ENCODE results near the gene SDHAF2.
A peak's percentile ranks its signal among the peaks of the same experiment; 100 is the strongest.
"Not testable (repeated sequence)": the region's sequence is repeated elsewhere in the genome, so short reads cannot be mapped to it uniquely, and the experiment has no call there.

The SDHAF2 gene

GRCh38 chr11:61429691-61430582 lies at the start of gene SDHAF2, which contains the start of gene CPSF7:
TSS of gene SDHAF2 (plus strand) at chr11:61430124. CDS start at chr11:61430147, 23 bp downstream.
TSS of gene CPSF7 (minus strand) at chr11:61429975. CDS start at chr11:61429235, 740 bp downstream.
- peak; percentile 94 to 95 for DNase-seq (ENCODE audit: low read depth in 2 of 2, low spot score in 1 of 2)

GRCh38 chr11:61380884-61381283 lies 49.0 kb upstream of the SDHAF2 start:
- no peak for DNase-seq (ENCODE audit: low read depth in 2 of 2, low spot score in 1 of 2)

- DNase-seq (ENCODE audit: low read depth in 2 of 2, low spot score in 1 of 2), result not testable (repeated sequence)
These were observed 46.1 kb upstream of the SDHAF2 start for GRCh38 chr11:61383859-61384258.

DNA sequence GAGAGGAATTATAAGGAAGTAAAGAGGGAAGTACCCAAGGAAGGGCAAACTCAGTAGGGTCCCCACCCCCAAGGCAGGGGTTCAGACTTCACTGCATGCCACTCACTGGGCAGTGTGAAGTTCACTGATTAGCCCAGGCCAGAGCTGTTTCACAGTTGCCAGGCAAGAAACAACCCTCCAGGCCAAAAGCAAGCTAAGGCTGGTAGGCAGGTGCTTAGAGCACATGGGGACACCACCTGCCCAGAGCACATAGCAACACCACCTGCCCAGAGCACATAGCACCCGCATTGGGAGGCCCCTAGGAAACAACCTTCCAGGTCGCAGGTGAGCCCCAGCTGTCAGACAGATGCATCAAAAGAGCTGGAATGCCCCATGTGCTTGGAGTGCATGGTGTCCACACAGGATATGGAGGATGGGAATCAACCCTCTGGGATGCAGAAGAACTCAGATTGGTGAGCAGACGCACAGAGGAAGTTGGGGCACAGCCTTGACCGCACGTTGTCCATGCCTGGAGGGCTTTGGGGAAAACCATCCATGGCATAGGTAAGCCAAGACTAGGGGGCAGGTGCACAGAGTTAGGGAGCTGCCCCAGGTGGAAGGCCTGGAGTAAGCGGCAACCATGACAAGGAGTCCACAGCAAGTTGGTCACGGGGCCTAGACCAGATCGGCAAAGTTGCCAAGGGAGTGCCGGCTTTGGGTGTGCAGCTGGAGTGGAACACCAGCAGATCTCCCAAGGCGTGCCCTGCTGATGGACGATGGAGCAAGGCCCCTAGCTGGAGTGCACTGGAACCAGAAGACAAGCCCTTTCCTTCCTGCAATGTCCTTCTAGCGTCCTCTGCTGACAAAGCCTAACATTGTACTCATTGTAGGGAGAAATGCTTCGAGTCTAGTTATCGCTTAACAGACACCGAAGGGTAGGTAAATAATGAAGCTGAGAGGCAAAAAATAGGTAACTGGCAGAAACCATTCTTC lies 45.4 kb upstream of the SDHAF2 start:
- DNase-seq (ENCODE audit: low read depth in 2 of 2, low spot score in 1 of 2), result no peak

- no peak for DNase-seq (ENCODE audit: low read depth in 2 of 2, low spot score in 1 of 2)
These were observed 39.8 kb upstream of the SDHAF2 start for GRCh38 chr11:61390161-61390560.

- no peak for DNase-seq (ENCODE audit: low read depth in 2 of 2, low spot score in 1 of 2)
These were observed 36.8 kb upstream of the SDHAF2 start for GRCh38 chr11:61392981-61393595.

GRCh38 chr11:61401173-61401572 lies 28.8 kb upstream of the SDHAF2 start:
- no peak for DNase-seq (ENCODE audit: low read depth in 2 of 2, low spot score in 1 of 2)

GRCh38 chr11:61401573-61401972 lies 28.4 kb upstream of the SDHAF2 start:
- DNase-seq (ENCODE audit: low read depth in 2 of 2, low spot score in 1 of 2), result no peak

DNA sequence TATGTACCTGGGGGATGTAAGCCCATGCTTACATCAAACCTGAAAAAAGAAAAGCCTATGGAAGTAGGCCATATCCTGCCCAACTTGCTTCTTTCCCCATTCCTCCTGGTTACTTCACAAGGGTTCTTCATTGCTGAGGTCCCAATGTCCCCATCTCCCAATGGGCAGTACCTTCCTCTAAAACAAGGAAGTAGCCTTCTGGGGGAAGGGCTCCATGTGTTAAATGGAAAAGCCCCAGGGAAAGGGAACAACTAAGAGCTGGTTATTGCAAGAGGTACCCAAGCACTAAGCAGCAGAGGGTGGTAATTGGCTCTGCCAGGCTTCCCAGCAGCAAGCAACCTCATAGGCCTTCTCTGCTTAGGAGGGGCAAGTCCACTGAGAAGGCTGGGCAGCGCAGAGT lies 26.3 kb upstream of the SDHAF2 start:
- DNase-seq (ENCODE audit: low read depth in 2 of 2, low spot score in 1 of 2), result no peak

DNA sequence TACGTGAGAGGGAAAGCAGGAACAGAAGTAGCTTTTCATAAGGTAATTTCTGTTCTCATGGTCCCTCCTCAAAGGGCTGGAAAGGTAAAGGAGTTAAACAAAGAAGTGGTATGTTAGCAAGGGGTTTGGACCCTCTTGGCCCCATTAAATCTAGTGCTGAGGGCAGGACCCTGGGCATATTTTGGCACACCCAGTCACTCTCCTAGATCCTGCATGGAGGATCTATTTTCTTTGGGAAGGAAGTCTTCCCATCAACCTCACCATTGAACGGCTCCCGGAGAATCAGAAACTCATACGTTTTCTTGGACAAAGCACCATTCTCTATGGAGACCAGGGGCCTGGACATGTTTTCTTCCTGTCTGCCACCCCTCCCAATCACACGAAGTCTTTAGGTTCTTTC lies 25.8 kb upstream of the SDHAF2 start:
- no peak for DNase-seq (ENCODE audit: low read depth in 2 of 2, low spot score in 1 of 2)

- no peak for DNase-seq (ENCODE audit: low read depth in 2 of 2, low spot score in 1 of 2)
These were observed 25.3 kb upstream of the SDHAF2 start for GRCh38 chr11:61404641-61405040.

GRCh38 chr11:61406067-61406466 lies 23.9 kb upstream of the SDHAF2 start:
- no peak for DNase-seq (ENCODE audit: low read depth in 2 of 2, low spot score in 1 of 2)

DNA sequence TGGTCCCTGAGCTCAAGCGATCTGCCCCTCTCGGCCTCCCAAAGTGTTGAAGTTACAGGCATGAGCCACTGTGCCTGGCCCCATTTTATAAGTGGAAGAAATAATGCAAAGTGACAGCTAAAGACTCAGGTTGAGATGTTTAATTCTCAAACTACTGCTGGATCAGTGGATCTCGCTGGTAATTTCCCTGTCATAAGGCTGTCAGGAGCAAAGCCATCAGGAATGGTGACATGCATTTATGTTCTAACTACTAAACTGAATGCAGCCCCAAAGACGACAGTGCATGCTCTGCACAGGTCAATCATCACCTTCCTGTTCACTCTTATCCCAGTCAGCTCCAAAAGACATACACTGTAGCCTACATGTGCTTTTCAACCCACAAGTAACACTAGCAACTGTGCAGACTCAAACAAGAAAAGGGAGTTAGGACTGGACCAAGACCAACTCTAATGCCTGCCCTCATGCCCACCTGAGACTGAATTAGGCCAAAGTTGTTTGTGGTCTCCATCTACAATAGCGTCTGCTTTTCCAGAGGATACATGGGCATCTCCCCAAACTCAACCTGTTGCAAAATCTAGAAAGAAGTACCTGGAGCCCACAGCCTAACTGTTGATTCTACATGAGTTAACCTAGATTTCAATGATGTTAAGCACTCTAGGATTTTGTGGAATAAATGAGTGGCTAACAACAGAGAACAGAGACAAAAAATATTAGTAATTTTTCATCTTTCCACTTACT lies 22.8 kb upstream of the SDHAF2 start:
- DNase-seq (ENCODE audit: low read depth in 2 of 2, low spot score in 1 of 2), result no peak

DNA sequence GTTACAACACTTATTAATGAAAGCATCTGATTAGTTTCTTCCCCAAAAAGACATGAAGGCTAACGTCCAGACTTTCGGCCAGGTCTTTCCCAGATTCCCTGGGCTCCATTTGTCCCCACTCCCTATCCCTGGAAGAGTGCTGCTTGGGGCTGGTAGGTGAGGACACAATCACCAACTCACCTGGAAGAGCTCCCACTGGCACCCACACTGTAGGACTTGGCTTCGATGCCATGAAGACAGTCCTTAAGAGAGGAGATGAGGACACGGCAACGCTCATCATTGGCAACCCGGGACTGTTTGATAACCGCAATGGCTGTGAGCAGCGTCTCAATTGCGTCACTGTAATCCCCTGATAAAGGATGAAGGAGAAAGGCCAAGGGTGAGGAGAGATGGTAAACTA lies 18.3 kb upstream of the SDHAF2 start:
- DNase-seq (ENCODE audit: low read depth in 2 of 2, low spot score in 1 of 2), result no peak

DNA sequence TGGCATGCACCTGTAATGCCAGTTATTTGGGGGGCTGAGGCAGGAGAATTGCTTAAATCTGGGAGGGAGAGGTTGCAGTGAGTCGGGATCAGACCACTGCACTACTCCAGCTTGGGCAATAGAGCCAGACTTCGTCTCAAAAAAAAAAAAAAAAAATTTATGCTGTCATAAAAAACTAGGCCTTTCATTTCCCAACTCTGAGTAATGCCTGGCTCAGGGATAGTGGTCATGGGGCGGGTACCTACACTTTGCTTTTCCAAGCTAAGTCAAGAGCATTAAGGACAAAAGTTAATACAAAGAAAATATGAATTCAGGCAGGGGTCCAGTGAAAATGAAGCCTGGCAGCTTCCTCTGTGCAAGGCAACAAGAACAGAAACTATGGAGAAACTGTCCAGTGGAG lies 16.4 kb upstream of the SDHAF2 start:
- no peak for DNase-seq (ENCODE audit: low read depth in 2 of 2, low spot score in 1 of 2)

DNA sequence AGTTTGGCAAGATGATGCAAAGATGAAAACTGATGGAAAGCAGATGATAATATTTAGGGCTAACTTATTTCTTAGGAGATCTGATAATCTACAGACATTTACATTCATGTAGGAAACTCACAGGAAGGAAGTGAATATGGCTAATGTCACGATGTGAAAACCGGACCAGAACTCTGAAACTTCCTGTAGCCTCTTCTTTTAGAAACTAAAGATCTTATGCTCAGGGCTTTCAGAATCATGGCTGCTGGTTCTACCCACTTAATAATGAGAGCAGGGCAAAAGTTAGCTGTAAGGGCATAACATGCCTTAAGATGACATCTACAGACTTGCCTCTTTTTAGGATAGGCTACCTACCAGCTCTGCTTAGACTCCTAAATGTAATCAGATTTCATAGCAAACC lies 15.4 kb upstream of the SDHAF2 start:
- no peak for DNase-seq (ENCODE audit: low read depth in 2 of 2, low spot score in 1 of 2)

GRCh38 chr11:61415381-61415780 lies 14.5 kb upstream of the SDHAF2 start:
- no peak for DNase-seq (ENCODE audit: low read depth in 2 of 2, low spot score in 1 of 2)

DNA sequence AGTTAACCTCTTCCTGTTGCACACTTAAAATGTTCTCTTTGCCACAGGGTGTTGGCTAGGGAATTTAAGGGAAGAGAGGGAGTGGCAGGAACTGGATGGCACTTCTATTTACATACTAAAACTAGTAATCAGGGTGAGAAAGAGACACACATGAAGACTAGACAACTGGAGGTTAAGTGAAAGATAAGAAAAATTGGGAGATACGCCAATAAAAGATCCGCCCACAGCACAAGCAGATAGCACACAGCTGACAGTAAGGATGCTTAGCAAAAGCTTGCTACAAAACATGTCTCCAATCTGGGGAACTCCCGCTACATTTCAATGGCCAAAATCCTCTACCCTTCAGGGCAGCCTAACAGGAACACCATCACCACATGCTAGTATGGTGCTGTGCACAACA lies 13.0 kb upstream of the SDHAF2 start:
- no peak for DNase-seq (ENCODE audit: low read depth in 2 of 2, low spot score in 1 of 2)

GRCh38 chr11:61417670-61418069 lies 12.3 kb upstream of the SDHAF2 start:
- no peak for DNase-seq (ENCODE audit: low read depth in 2 of 2, low spot score in 1 of 2)

- no peak for DNase-seq (ENCODE audit: low read depth in 2 of 2, low spot score in 1 of 2)
These were observed 11.8 kb upstream of the SDHAF2 start for GRCh38 chr11:61418136-61418535.

DNA sequence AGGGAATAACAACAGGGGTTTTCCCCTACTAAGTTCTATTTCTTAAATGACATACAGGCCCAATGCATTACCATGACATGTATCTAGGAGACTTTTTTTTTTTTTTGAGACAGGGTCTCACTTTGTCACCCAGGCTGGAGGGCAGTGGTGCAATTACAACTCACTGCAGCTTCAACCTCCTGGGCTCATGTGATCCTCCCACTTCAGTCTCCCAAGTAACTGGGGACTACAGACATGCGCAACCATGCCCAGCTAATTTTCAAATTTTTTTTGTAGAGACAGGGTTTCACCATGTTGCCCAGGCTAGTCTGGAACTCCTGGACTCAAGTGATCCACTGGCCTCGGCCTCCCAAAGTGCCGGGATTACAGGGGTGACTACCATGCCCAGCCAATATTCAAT lies 7.7 kb upstream of the SDHAF2 start:
- no peak for DNase-seq (ENCODE audit: low read depth in 2 of 2, low spot score in 1 of 2)
